K562 (cell line): ENCODE results near the gene COL4A1. TPM values are rescaled to one million over a fixed set of nuclear protein-coding genes. Genes with fewer than 3 reads are reported as not detected.

ENCODE experiments used
- ATAC-seq: fragments of 200-7000 bp; cut with Tn5 transposase; 3 replicates; pipeline ENCODE4 v1.9.1; 2020; ENCODE audit warnings: moderate library complexity
- BruUV-seq: library from RNA; stranded (reverse); fragments of 400-500 nt; replicated peaks from 2 replicates; lab custom pipeline; 2021; lab: Mats Ljungman, UMichigan
- CTCF ChIA-PET: fragments of 300-600 bp; formaldehyde crosslinking; extraction: SDS; loops from one replicate; lab custom pipeline; 2021; ENCODE audit warnings: low intra/inter-chr PET ratio; lab: Yijun Ruan, JAX
- POLR2A ChIA-PET: fragments of 300-600, 350-650 bp; sonication (Branson Sonifier 250); formaldehyde crosslinking; extraction: SDS; loops from one replicate; lab custom pipeline; 2021; ENCODE audit warnings: antibody characterized with exemption, inconsistent platforms; lab: Yijun Ruan, JAX
- DNase-seq, 4 experiments: peaks; one replicate each; pipeline versions ENCODE4 v3.0.0 to v3.0.0-alpha.2; 2011 to 2018; ENCODE audit warnings: low spot score in 3 of 4, mixed read lengths in 3 of 4; ENCODE audit errors: extremely low read depth in 1 of 4
- FAIRE-seq: peaks from 2 replicates; lab custom pipeline; 2011; peaks lifted over from hg19 to GRCh38; lab: Jason Lieb, UNC
- H2AFZ ChIP-seq: 2 replicates; pipeline ENCODE4 v1.6.0; 2011; ENCODE audit warnings: low read depth, low read length, control low read depth, inconsistent platforms
- H3K27ac ChIP-seq: fragments of 200-600 bp; 3 replicates; pipeline ENCODE4 v1.8.0; 2011; ENCODE audit warnings: low read depth, mild to moderate bottlenecking, control low read depth, inconsistent platforms, low read length, moderate library complexity, mixed read lengths; ENCODE audit errors: extremely low read depth
- H3K27me3 ChIP-seq, 2 experiments: fragments of 300-600 bp in 1 of 2; 2 replicates in 1 of 2; 3 replicates in 1 of 2; pipeline versions ENCODE4 v1.6.0 to v1.8.0; 2011; ENCODE audit warnings: inconsistent platforms in 2 of 2, low read length in 2 of 2, mild to moderate bottlenecking in 1 of 2, mixed read lengths in 1 of 2, moderate library complexity in 1 of 2; ENCODE audit not compliant: control insufficient read depth in 2 of 2, insufficient read depth in 2 of 2
- H3K36me3 ChIP-seq: fragments of 300-600 bp; 3 replicates; pipeline ENCODE4 v1.8.0; 2011; ENCODE audit warnings: mild to moderate bottlenecking, low read length, inconsistent platforms; ENCODE audit not compliant: control insufficient read depth, insufficient read depth
- H3K4me1 ChIP-seq, 2 experiments: fragments of 200-600 bp in 1 of 2; replicated peaks in 1 of 2; 2 replicates in 1 of 2; 3 replicates in 1 of 2; pipeline versions ENCODE4 v1.5.1 to v1.8.0; 2011; ENCODE audit warnings: inconsistent platforms in 2 of 2, low read length in 2 of 2, mild to moderate bottlenecking in 1 of 2, mixed read lengths in 1 of 2, moderate library complexity in 1 of 2; ENCODE audit not compliant: control insufficient read depth in 2 of 2, insufficient read depth in 2 of 2
- H3K4me2 ChIP-seq: 2 replicates; pipeline ENCODE4 v1.6.1; 2011; ENCODE audit warnings: low read length, control low read depth, inconsistent platforms, mixed read lengths; ENCODE audit not compliant: insufficient read depth
- H3K4me3 ChIP-seq: fragments of 200-600 bp; sonication (generic), shearing (Covaris generic); 2 replicates; pipeline ENCODE4 v1.5.1; 2016; ENCODE audit warnings: control low read depth, inconsistent platforms
- H3K79me2 ChIP-seq: fragments of 200-600 bp; 3 replicates; pipeline ENCODE4 v1.8.0; 2011; ENCODE audit warnings: low read length, inconsistent platforms; ENCODE audit not compliant: control insufficient read depth, insufficient read depth
- H3K9ac ChIP-seq, 2 experiments: 2 replicates each; pipeline versions ENCODE4 v1.6.0 to v1.6.1; 2011; ENCODE audit warnings: low read depth in 2 of 2, low read length in 2 of 2, control low read depth in 1 of 2, inconsistent platforms in 1 of 2, mild to moderate bottlenecking in 1 of 2, mixed read lengths in 1 of 2; ENCODE audit not compliant: insufficient read depth in 1 of 2
- H3K9me1 ChIP-seq: one replicate; pipeline ENCODE4 v1.6.0; 2011; ENCODE audit warnings: inconsistent platforms, mild to moderate bottlenecking, low read length, moderate library complexity; ENCODE audit not compliant: control insufficient read depth, insufficient read depth
- H3K9me3 ChIP-seq: replicated peaks from 2 replicates; pipeline ENCODE4 v1.5.1; 2011; ENCODE audit warnings: low read depth, low read length, inconsistent platforms; ENCODE audit not compliant: control insufficient read depth, insufficient read depth
- H4K20me1 ChIP-seq: replicated peaks from 2 replicates; pipeline ENCODE4 v1.6.1; 2011; ENCODE audit warnings: low read length, inconsistent platforms, mixed read lengths; ENCODE audit not compliant: control insufficient read depth, insufficient read depth
- FOXA1 ChIP-seq: fragments of 450-650 bp; IDR thresholded peaks from 2 replicates; pipeline ENCODE4 v1.6.1; 2016; ENCODE audit warnings: mild to moderate bottlenecking, borderline replicate concordance
- HNRNPUL1 ChIP-seq: fragments of 200-400 bp; formaldehyde crosslinking; IDR thresholded peaks from 2 replicates; pipeline ENCODE4 v1.6.1; 2017; ENCODE audit warnings: low read length
- JUND ChIP-seq, 2 experiments: IDR thresholded peaks; 2 replicates in 1 of 2; 3 replicates in 1 of 2; pipeline ENCODE4 v1.6.1; 2011; ENCODE audit warnings: borderline replicate concordance in 2 of 2, low read depth in 2 of 2, low read length in 2 of 2, improper control_type of control experiment in 1 of 2, missing biosample characterization in 1 of 2, missing genetic modification characterization in 1 of 2, missing genetic modification reagents in 1 of 2
- PPARD ChIP-seq: fragments of 250-450 bp; sonication (Bioruptor Pico); IDR thresholded peaks from 2 replicates; pipeline ENCODE4 v1.8.0; 2022; ENCODE audit warnings: inconsistent platforms, mild to moderate bottlenecking, moderate library complexity
- PYGO2 ChIP-seq: fragments of 450-650 bp; IDR thresholded peaks from 2 replicates; pipeline ENCODE4 v1.6.1; 2016; ENCODE audit warnings: mild to moderate bottlenecking, missing genetic modification characterization, moderate library complexity, missing compliant biosample characterization
- RBM17 ChIP-seq: fragments of 200-400 bp; formaldehyde crosslinking; IDR thresholded peaks from 2 replicates; pipeline ENCODE4 v1.6.1; 2017; ENCODE audit warnings: low read depth, mild to moderate bottlenecking, low read length, borderline replicate concordance
- RBM22 ChIP-seq: fragments of 200-400 bp; formaldehyde crosslinking; IDR thresholded peaks from 2 replicates; pipeline ENCODE4 v1.6.1; 2018; ENCODE audit warnings: low read length, low read depth; ENCODE audit not compliant: poor library complexity, severe bottlenecking
- SRSF7 ChIP-seq: fragments of 200-400 bp; formaldehyde crosslinking; optimal IDR thresholded peaks from 2 replicates; pipeline ENCODE3; 2017; ENCODE audit warnings: mild to moderate bottlenecking, low read depth, low read length
- TFAM ChIP-seq: fragments of 250-450 bp; sonication (Bioruptor Pico); conservative IDR thresholded peaks from 2 replicates; pipeline ENCODE4 v1.5.0; 2021; ENCODE audit warnings: mild to moderate bottlenecking, moderate library complexity
- TSC22D4 ChIP-seq: fragments of 450-650 bp; IDR thresholded peaks from 2 replicates; pipeline ENCODE4 v1.6.1; 2016; ENCODE audit warnings: missing genetic modification characterization, missing biosample characterization, control low read depth
- U2AF1 ChIP-seq: fragments of 200-400 bp; formaldehyde crosslinking; optimal IDR thresholded peaks from 2 replicates; pipeline ENCODE3; 2017; ENCODE audit warnings: mild to moderate bottlenecking, low read depth, low read length, moderate library complexity
- YY1 ChIP-seq, 3 experiments: IDR thresholded peaks; 2 replicates each; pipeline ENCODE4 v1.6.1; 2011; ENCODE audit warnings: low read length in 2 of 3, mild to moderate bottlenecking in 2 of 3, moderate library complexity in 2 of 3, borderline replicate concordance in 1 of 3, control low read depth in 1 of 3, low read depth in 1 of 3; ENCODE audit not compliant: insufficient read depth in 3 of 3, insufficient replicate concordance in 2 of 3, control insufficient read depth in 1 of 3, insufficient read length in 1 of 3; ENCODE audit errors: extremely low read depth in 1 of 3
- ZEB2 ChIP-seq: fragments of 450-650 bp; IDR thresholded peaks from 2 replicates; pipeline ENCODE4 v1.6.1; 2016
- ZNF146 ChIP-seq: IDR thresholded peaks from one replicate; pipeline ENCODE4 v1.6.1; 2018; ENCODE audit warnings: missing compliant biosample characterization; ENCODE audit not compliant: unreplicated experiment
- ZNF589 ChIP-seq: fragments of 200-800 bp; sonication (Bioruptor generic); IDR thresholded peaks from 2 replicates; pipeline ENCODE4 v1.6.1; 2016; ENCODE audit warnings: low read depth, missing genetic modification characterization, missing compliant biosample characterization
- WGBS: fragments of 100-300 bp; shearing (Covaris generic); methylation state at CpG from one replicate; pipeline ENCODE4 v1.1.6; 2016; ENCODE audit warnings: low coverage, mixed read lengths; ENCODE audit not compliant: insufficient coverage; ENCODE audit errors: missing lambda C conversion rate; 5-methylcytosine and 5-hydroxymethylcytosine counted together
- in situ Hi-C: fragments of 300-500 bp; cut with MboI; formaldehyde crosslinking; loops from 4 replicates; pipeline ENCODE4 v1.15.0; 2018; ENCODE audit warnings: inconsistent platforms, mixed read lengths
- intact Hi-C: fragments of 100-400 bp; cut with micrococcal nuclease; formaldehyde crosslinking; loops from 2 replicates; pipeline ENCODE4 v1.14.2; 2022
- polyA plus RNA-seq, 8 experiments: library from polyadenylated mRNA; depleted of rRNA in 4 of 8; stranded (reverse) in 5 of 8; unstranded in 3 of 8; fragments of >200 nt; fragmentation: Nextera tagmentation in 2 of 8; fragmentation: Illumina TruSeq in 1 of 8; extraction: Ambion mirVana in 2 of 8; extraction: Trizol in 1 of 8; gene quantifications; 2 replicates each; pipeline versions ENCODE4 v1.2.1 to v1.2.3, GENCODE V29; 2011 to 2014; ENCODE audit warnings: inconsistent platforms in 1 of 8, missing spikeins in 1 of 8
- total RNA-seq, 7 experiments: library from RNA; depleted of rRNA in 6 of 7; stranded (reverse); fragments of >200 nt in 6 of 7; fragmentation: Illumina TruSeq in 2 of 7; extraction: Trizol in 2 of 7; gene quantifications; 2 replicates each; pipeline versions ENCODE4 v1.2.1 to v1.2.3, GENCODE V29; 2011 to 2021; ENCODE audit warnings: low replicate concordance in 1 of 7
- TF ChIP-seq, protein P1 (sequence below): fragments of 450-650 bp; IDR thresholded peaks from 2 replicates; pipeline ENCODE4 v1.6.1; 2016; ENCODE audit warnings: low read depth, mild to moderate bottlenecking, moderate library complexity
- TF ChIP-seq, protein P2 (sequence below): fragments of 250-450 bp; sonication (Bioruptor Pico); IDR thresholded peaks from 2 replicates; pipeline ENCODE4 v1.6.1; 2021; ENCODE audit warnings: mild to moderate bottlenecking
- TF ChIP-seq, protein P3 (sequence below), 2 experiments: fragments of 450-650 bp in 1 of 2; sonication (generic) in 1 of 2; formaldehyde crosslinking in 1 of 2; IDR thresholded peaks in 1 of 2; conservative IDR thresholded peaks in 1 of 2; 2 replicates each; pipeline versions ENCODE4 v1.6.1 to v1.8.1; 2016 to 2023; ENCODE audit warnings: mild to moderate bottlenecking in 2 of 2, moderate library complexity in 2 of 2, inconsistent platforms in 1 of 2, missing genetic modification reagents in 1 of 2

COL4A1 gene
- total and polyA plus RNA-seq, 9 of the 15 experiments (the other 6 are each of a cell fraction or from before 2014, with no cell fraction given) = 0.35 TPM; not detected in 8

DNA sequence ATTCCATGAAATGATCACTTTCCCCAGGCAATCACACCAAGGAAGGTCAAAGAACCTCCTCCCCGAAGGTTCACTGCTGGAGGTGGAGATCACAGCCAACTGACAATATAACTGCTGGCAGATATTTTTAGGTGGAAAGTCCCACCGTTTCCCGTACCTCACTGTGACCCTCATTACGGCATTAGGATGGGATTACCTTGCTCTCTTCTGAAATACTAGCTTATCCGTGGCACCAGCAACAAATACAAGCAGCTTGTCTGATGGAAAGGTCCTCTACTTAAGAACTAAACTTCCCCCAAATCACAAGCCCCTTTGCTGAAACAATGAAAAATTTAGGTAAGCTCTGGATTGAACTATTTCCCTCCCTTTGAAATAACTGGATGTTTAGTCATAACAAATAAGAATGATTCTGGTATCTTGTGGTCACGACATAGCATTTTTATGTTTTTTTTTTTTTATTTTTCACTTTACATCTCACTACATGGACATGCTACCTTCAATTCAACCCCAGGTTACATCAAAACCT, 178.9 kb downstream of the COL4A1 start (continued):
- TF ChIP-seq RBM22 (no peak), RBM17 (no peak), U2AF1 (no peak)
- TF ChIP-seq, protein P1, sequence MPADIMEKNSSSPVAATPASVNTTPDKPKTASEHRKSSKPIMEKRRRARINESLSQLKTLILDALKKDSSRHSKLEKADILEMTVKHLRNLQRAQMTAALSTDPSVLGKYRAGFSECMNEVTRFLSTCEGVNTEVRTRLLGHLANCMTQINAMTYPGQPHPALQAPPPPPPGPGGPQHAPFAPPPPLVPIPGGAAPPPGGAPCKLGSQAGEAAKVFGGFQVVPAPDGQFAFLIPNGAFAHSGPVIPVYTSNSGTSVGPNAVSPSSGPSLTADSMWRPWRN = no peak
- TF ChIP-seq, all 486 proteins: peak for 0

DNA sequence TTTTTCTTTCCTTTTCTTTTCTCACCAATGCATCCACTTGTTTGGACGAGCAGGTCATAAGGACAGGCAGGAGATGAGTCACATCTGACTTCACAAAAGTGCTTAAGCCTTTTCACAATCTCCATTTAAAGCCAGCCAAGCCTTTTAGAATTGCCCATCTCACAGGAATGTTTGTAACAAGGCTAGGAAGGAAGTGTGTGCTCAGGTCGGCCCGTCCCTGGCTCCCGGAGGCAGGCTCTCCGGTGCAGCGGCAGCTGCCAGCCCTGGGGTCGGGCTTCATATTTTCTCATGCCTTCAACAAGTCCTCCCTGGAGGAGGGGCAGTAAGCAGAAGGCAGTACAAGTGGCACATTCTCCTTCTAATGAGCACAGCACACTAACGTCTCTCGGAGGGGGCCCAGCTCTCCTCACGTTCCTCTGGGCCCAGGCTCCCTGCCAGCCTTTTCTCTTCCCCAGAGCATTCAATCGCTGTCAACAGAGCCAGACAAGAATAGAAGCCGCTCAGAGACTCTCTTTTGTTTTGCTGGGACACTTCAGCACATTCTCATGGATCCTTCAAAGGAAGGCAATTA, 180.5 kb downstream of the COL4A1 start:
- no peaks in the 10 kb centered on the region for H3K9me3 ChIP-seq
- H3K27me3 ChIP-seq = peaks cover 8 to 55% of the 10 kb centered on the region in 2 experiments; a peak in 3 of 5 replicates
- CTCF ChIA-PET = no interaction called here
- H3K27ac ChIP-seq = no peak overlapping the region
- no peaks in the 10 kb centered on the region for H3K9me1 ChIP-seq
- H3K79me2 ChIP-seq = no peaks in the 10 kb centered on the region
- H3K4me1 ChIP-seq = no peaks in the 10 kb centered on the region
- POLR2A ChIA-PET = no interaction called here
- no peaks in the 10 kb centered on the region; the same call in 1 of the 2 replicates for H4K20me1 ChIP-seq
- DNase-seq (no peak), ATAC-seq (no peak), FAIRE-seq (no peak)
- no peak overlapping the region for H2AFZ ChIP-seq
- H3K9ac ChIP-seq = no peak overlapping the region
- WGBS = 3% methylated on average over 11 of the region's 12 CpGs
- no TSS peak for BruUV-seq
- intact Hi-C loops (no loop called here), in situ Hi-C loops (no loop called here)
- H3K36me3 ChIP-seq = no peaks in the 10 kb centered on the region
- H3K4me3 ChIP-seq = no peak overlapping the region
- H3K4me2 ChIP-seq = no peak overlapping the region
- TF ChIP-seq, protein P2, sequence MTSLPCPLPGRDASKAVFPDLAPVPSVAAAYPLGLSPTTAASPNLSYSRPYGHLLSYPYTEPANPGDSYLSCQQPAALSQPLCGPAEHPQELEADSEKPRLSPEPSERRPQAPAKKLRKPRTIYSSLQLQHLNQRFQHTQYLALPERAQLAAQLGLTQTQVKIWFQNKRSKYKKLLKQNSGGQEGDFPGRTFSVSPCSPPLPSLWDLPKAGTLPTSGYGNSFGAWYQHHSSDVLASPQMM = no peak
- TF ChIP-seq ZNF589 (CRISPR knock-in tag) (no peak), ZEB2 (no peak), SRSF7 (no peak), YY1 (IDR thresholded peaks at IDR 0.05; ENCODE audit: borderline replicate concordance in 1 of 3, control insufficient read depth in 1 of 3, extremely low read depth in 1 of 3, insufficient read depth in 3 of 3, insufficient read length in 1 of 3, insufficient replicate concordance in 2 of 3, low read depth in 1 of 3, low read length in 2 of 3) (no peak), PPARD (CRISPR knock-in tag) (no peak), FOXA1 (no peak), TFAM (CRISPR knock-in tag) (no peak), HNRNPUL1 (no peak), TSC22D4 (tag) (no peak), JUND (IDR thresholded peaks at IDR 0.05; ENCODE audit: borderline replicate concordance, low read depth, low read length) (no peak), JUND (tag; IDR thresholded peaks at IDR 0.05; ENCODE audit: borderline replicate concordance, low read depth, low read length) (no peak), ZNF146 (CRISPR knock-in tag) (no peak), PYGO2 (tag) (no peak)
- TF ChIP-seq, protein P3, sequence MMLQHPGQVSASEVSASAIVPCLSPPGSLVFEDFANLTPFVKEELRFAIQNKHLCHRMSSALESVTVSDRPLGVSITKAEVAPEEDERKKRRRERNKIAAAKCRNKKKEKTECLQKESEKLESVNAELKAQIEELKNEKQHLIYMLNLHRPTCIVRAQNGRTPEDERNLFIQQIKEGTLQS (IDR thresholded peaks at IDR 0.05) = no peak
- TF ChIP-seq, protein P3 (CRISPR knock-in tag; conservative IDR thresholded peaks at IDR 0.05) = no peak
